Measurements from ENCODE around the gene SLC18A2. TPM values are rescaled to one million over a fixed set of nuclear protein-coding genes. Genes with fewer than 3 reads are reported as not detected.

The SLC18A2 gene
- not detected in 3 replicates for total RNA-seq
- long read RNA-seq, partial matches to known transcripts, result 0 of 25 reads
- long read RNA-seq, other reads (novel, unspliced or antisense), result 25 of 25 reads

DNA sequence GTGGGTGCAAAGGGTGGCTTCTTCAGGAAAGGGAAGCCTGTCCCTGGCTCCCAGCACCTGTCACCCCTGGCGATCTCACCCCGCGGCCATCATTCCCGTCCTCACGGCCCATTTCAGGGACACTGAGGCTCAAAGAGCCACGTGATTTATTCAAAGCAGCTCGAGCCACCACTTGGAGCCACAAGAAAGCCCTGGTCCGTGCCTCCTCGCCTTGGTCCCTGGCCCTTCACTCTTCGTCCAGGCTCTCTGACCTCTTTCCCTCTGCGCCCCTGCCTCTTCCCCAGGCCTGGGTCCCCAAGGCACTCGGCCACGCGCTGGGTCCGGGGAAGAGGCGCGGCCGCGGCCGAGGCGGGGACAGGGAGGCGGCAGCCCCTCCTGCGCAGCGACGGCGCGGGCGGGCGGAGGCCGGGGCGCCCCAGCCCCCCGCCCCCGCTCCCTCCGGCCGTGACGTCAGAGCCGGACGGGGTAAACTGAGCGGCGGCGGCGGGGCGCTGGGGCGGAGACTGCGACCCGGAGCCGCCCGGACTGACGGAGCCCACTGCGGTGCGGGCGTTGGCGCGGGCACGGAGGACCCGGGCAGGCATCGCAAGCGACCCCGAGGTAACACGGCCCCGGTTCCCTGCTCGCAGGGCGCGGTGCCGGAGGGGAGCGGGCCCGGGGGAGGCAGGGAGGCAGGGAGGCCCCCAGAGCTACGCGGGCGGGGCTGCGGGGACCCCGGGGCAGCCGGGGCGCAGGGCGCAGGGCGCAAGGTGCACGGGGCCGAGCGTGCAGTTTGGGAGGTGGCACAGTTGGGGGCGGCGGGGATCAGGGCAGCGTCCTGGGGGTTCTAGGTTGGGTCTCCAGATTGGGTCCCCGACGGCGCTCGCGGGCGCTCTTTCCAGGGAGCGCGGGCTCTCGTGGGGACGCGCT is at the start of gene SLC18A2:
TSS of gene SLC18A2 (plus strand) at position 494 of the 909 bp plus-strand sequence. CDS start 580 bp downstream, outside the sequence.
- Mint-ChIP-seq H3K9me3 (ENCODE audit: low read depth) (no peaks in the 10 kb centered on the region), H3K36me3 (ENCODE audit: low read depth) (peaks cover 2% of the 10 kb centered on the region), H3K4me3 (ENCODE audit: unreplicated experiment) (peak within 1 kb of the TSS; percentile 46), H3K4me1 (ENCODE audit: low read depth) (peaks cover 4% of the 10 kb centered on the region), H3K27ac (ENCODE audit: unreplicated experiment) (no peak within 1 kb of the TSS), H3K27me3 (ENCODE audit: low read depth) (peaks cover 72% of the 10 kb centered on the region)
- DNase-seq (ENCODE audit: low spot score), result no peak
- TF ChIP-seq, protein P1, sequence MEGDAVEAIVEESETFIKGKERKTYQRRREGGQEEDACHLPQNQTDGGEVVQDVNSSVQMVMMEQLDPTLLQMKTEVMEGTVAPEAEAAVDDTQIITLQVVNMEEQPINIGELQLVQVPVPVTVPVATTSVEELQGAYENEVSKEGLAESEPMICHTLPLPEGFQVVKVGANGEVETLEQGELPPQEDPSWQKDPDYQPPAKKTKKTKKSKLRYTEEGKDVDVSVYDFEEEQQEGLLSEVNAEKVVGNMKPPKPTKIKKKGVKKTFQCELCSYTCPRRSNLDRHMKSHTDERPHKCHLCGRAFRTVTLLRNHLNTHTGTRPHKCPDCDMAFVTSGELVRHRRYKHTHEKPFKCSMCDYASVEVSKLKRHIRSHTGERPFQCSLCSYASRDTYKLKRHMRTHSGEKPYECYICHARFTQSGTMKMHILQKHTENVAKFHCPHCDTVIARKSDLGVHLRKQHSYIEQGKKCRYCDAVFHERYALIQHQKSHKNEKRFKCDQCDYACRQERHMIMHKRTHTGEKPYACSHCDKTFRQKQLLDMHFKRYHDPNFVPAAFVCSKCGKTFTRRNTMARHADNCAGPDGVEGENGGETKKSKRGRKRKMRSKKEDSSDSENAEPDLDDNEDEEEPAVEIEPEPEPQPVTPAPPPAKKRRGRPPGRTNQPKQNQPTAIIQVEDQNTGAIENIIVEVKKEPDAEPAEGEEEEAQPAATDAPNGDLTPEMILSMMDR (IDR thresholded peaks at IDR 0.05), result no peak

DNA sequence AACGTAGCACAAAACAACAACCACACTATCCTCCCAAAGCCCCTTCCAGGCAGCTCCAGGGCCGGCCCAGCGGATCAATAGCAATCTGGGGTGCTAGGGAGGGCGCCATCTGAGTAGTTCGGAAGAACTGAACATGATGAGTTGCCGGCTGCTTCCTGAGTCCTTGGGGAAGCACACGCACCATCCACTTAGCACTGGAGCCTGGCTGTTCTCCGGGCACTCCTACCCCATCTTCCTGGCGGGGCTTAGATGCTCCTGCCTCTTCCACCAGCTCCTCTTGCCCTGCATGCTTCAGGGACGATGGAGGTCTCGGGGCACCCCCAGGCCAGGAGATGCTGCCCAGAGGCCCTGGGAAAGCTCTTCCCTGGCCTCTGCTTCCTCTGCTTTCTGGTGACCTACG is 43.7 kb upstream of the SLC18A2 start, which contains the start of gene KCNK18:
TSS of gene KCNK18 (plus strand) at position 301 of the 400 bp plus-strand sequence. CDS start at position 301, 0 bp downstream.
- Mint-ChIP-seq H3K4me1 (ENCODE audit: low read depth) (no peaks in the 10 kb centered on the region), H3K4me3 (ENCODE audit: unreplicated experiment) (no peak within 1 kb of the TSS), H3K36me3 (ENCODE audit: low read depth) (no peaks in the 10 kb centered on the region), H3K27ac (ENCODE audit: unreplicated experiment) (no peak within 1 kb of the TSS), H3K9me3 (ENCODE audit: low read depth) (no peaks in the 10 kb centered on the region), H3K27me3 (ENCODE audit: low read depth) (peaks cover 11% of the 10 kb centered on the region)
- TF ChIP-seq, protein P1 (IDR thresholded peaks at IDR 0.05), result no peak
- DNase-seq (ENCODE audit: low spot score), result peak; percentile 40

DNA sequence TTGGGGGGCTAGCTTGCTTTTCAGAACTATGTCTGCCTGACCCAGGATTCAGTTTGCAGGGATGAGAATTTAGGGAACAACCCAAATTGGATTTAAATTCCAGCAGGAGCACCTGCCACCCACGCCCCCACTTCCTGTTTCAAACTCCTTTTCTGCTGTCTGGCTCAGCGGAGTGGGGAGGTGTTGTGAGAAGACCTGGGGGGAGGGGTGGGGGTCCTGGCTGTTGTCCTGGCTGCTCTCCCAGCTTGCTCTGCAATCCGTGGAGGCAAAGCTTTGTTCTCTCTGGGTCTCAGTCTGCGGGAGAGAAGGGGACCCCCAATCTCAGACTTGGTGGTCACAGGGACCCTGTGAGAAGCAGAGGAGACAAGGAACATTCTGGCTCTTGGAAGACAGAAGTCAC is 42.8 kb upstream of the SLC18A2 start:
- H3K9me3 Mint-ChIP-seq (ENCODE audit: low read depth), result no peaks in the 10 kb centered on the region

DNA sequence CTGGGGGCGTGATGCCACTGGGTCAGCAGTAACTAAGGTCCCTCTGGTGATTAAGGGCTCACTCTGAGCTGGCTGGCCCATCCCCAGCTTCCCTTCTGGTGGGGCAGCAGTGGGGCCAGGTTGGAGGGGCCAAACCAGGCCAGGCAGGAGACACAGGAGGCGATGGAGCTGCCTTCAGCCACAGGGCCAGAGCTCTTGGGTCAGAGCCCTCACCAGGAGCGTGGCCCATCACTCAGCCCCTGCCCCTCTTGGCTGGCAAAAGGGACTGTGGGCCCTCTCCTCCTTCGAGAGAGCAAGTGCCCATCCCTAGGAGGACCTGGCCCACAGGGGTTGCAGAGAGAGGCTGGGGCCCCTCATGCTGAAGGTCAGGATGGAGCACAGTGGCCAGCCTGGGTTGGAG is 39.1 kb upstream of the SLC18A2 start:
- TF ChIP-seq, protein P1 (IDR thresholded peaks at IDR 0.05), result no peak
- DNase-seq (ENCODE audit: low spot score), result no peak
- no peak overlapping the region for H3K4me3 Mint-ChIP-seq (ENCODE audit: unreplicated experiment)
- H3K36me3 Mint-ChIP-seq (ENCODE audit: low read depth), result peaks cover 2% of the 10 kb centered on the region
- peaks cover 2% of the 10 kb centered on the region for H3K27me3 Mint-ChIP-seq (ENCODE audit: low read depth)
- no peak overlapping the region for H3K27ac Mint-ChIP-seq (ENCODE audit: unreplicated experiment)
- peaks cover 4% of the 10 kb centered on the region for H3K9me3 Mint-ChIP-seq (ENCODE audit: low read depth)
- no peaks in the 10 kb centered on the region for H3K4me1 Mint-ChIP-seq (ENCODE audit: low read depth)

More for the DNA sequence above, 42.8 kb upstream of the SLC18A2 start:
- H3K27me3 Mint-ChIP-seq (ENCODE audit: low read depth), result peaks cover 11% of the 10 kb centered on the region
- DNase-seq (ENCODE audit: low spot score), result peak; percentile 21
- no peaks in the 10 kb centered on the region for H3K36me3 Mint-ChIP-seq (ENCODE audit: low read depth)
- H3K4me3 Mint-ChIP-seq (ENCODE audit: unreplicated experiment), result no peak overlapping the region
- H3K4me1 Mint-ChIP-seq (ENCODE audit: low read depth), result no peaks in the 10 kb centered on the region
- TF ChIP-seq, protein P1 (IDR thresholded peaks at IDR 0.05), result no peak
- H3K27ac Mint-ChIP-seq (ENCODE audit: unreplicated experiment), result no peak overlapping the region

DNA sequence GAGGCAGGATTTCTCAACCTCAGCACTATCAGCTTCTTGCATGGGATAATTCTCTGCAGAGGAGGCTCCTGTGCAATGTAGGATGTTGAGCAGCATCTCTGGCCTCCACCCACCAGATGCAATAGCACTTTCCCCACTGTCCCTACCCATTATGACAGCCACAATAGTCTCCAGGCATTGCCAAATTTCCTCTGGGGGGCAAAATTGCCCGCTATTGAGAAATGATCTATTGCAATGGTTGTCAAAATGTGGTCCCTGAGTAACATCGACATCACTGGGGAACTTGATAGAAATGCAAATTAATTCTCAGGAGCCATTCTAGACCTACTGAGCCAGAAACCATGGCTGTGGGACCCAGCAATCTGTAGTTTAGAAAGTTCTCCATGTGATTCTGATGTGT is 36.6 kb upstream of the SLC18A2 start:
- Mint-ChIP-seq H3K27me3 (ENCODE audit: low read depth) (peaks cover 12% of the 10 kb centered on the region), H3K4me1 (ENCODE audit: low read depth) (no peaks in the 10 kb centered on the region), H3K9me3 (ENCODE audit: low read depth) (peaks cover 4% of the 10 kb centered on the region), H3K36me3 (ENCODE audit: low read depth) (peaks cover 2% of the 10 kb centered on the region), H3K4me3 (ENCODE audit: unreplicated experiment) (no peak overlapping the region), H3K27ac (ENCODE audit: unreplicated experiment) (no peak overlapping the region)
- TF ChIP-seq, protein P1 (IDR thresholded peaks at IDR 0.05), result no peak
- DNase-seq (ENCODE audit: low spot score), result no peak

Measured in chondrocyte (in vitro differentiated cells).